ENCODE results near the gene NAALADL1. TPM values are rescaled to one million over a fixed set of nuclear protein-coding genes. Genes with fewer than 3 reads are reported as not detected.

The NAALADL1 gene
- total and polyA plus RNA-seq, 4 experiments from 2014 or later: 16.6 to 27.0 (median 22.9) TPM

DNA sequence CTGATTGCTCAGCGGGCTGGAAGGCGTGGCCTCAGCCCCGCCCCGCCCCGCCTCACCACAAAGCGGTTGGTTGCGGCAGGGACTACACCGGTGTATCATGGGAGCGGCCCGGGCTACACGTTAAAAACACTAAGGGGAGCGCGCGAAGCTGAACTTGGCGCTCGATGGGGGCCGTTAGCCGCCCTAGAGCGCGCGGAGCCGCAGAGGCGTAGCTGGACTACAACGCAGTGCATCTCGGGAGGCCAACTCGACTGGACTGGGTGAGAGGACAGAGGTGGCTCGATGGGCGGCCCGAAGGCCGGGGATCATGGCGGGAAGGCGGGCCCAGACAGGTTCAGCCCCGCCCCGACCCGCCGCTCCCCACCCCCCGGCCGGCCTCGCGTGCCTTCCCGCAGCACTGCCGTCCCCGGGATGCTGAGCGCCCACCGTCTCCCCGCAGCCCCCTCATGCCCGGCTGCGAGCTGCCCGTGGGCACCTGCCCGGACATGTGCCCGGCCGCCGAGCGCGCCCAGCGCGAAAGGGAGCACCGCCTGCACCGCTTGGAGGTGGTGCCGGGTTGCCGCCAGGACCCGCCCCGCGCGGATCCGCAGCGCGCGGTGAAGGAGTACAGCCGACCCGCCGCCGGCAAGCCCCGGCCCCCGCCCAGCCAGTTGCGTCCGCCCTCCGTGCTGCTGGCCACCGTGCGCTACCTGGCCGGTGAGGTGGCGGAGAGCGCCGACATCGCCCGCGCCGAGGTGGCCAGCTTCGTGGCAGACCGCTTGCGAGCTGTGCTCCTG is 17.3 kb downstream of the NAALADL1 start, which contains the start of gene SAC3D1:
SAC3D1 (plus strand) TSS at position 364 of the 776 bp plus-strand sequence; CDS start at position 447, 83 bp downstream.
- H3K27me3 Mint-ChIP-seq: no peaks in the 10 kb centered on the region
- H3K27ac Mint-ChIP-seq: peak within 1 kb of the TSS; percentile 87 to 97 (median 95)
- H3K4me3 Mint-ChIP-seq: peak within 1 kb of the TSS; percentile 92 to 97 (median 94)
- Histone ChIP-seq H3K9me3 (ENCODE audit: control insufficient read depth in 1 of 2, low read length in 2 of 2) (no peaks in the 10 kb centered on the region), H3K27ac (ENCODE audit: low read depth, low read length) (peak within 1 kb of the TSS; percentile 61), H3K4me1 (ENCODE audit: insufficient read depth, low read length) (peaks cover 25% of the 10 kb centered on the region), H3K27me3 (ENCODE audit: insufficient read depth, low read length) (no peaks in the 10 kb centered on the region), H3K4me3 (ENCODE audit: low read length in 2 of 2) (peak within 1 kb of the TSS; percentile 61 to 64), H3K36me3 (ENCODE audit: insufficient read depth, low read length) (peaks cover 7% of the 10 kb centered on the region)
- H3K4me1 Mint-ChIP-seq: peaks cover 5 to 24% (median 15%) of the 10 kb centered on the region in 4 donors
- no peaks in the 10 kb centered on the region for H3K9me3 Mint-ChIP-seq
- ChIA-PET POLR2A (ENCODE audit: partially characterized antibody) (interaction anchor here (0.6 to 4.8 kb wide), 21 partner anchors 12 to 819 kb away, joined by 3 to 42 read pairs (median 6); partner anchors contain the start of genes ARL2, ATG2A, CDCA5 and EHD1), CTCF (ENCODE audit: partially characterized antibody) (interaction anchor here (1.0 to 3.2 kb wide), 6 partner anchors 12 to 44 kb away, joined by 3 to 11 read pairs (median 4); partner anchors contain the start of gene ARL2)
- peak; percentile 87 to 91 (median 90) for DNase-seq
- H3K36me3 Mint-ChIP-seq: peaks cover 2 to 11% of the 10 kb centered on the region in 2 donors
- intact Hi-C loops (cut with micrococcal nuclease): loop anchor here (1.0 to 2.0 kb wide), 5 partner anchors 14 to 70 kb away; partner anchors contain the start of genes ARL2, CDCA5, SNX15 and TM7SF2

DNA sequence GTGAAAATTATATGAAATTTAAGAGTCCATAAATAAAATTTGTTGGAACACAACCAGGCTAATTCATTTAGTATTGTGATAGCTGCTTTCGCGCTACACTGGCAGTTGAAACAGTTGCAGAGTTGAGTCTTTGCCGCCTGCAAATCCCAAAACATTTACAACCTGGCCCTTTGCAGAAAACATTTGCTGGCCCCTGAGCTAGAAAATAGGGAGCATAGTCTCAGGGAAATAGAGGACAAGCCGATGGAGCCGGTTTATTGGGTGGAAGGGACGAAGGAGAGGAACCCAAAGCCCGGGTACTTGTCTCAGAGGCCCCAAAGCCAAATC is 17.9 kb downstream of the NAALADL1 start:
- H3K9me3 Mint-ChIP-seq: no peaks in the 10 kb centered on the region
- peak overlapping the region; percentile 92 to 97 (median 94) for H3K4me3 Mint-ChIP-seq
- H3K27ac Mint-ChIP-seq: peak overlapping the region; percentile 87 to 97 (median 95)
- Histone ChIP-seq H3K36me3 (ENCODE audit: insufficient read depth, low read length) (peaks cover 12% of the 10 kb centered on the region), H3K27ac (ENCODE audit: low read depth, low read length) (peak overlapping the region; percentile 61), H3K4me3 (ENCODE audit: low read length in 2 of 2) (peak overlapping the region; percentile 61 to 64), H3K4me1 (ENCODE audit: insufficient read depth, low read length) (peaks cover 19% of the 10 kb centered on the region), H3K27me3 (ENCODE audit: insufficient read depth, low read length) (no peaks in the 10 kb centered on the region), H3K9me3 (ENCODE audit: control insufficient read depth in 1 of 2, low read length in 2 of 2) (no peaks in the 10 kb centered on the region)
- H3K27me3 Mint-ChIP-seq: no peaks in the 10 kb centered on the region
- ChIA-PET CTCF (ENCODE audit: partially characterized antibody) (interaction anchor here (1.0 to 3.2 kb wide), 6 partner anchors 11 to 45 kb away, joined by 3 to 11 read pairs (median 4); partner anchors contain the start of gene ARL2), POLR2A (ENCODE audit: partially characterized antibody) (interaction anchor here (0.7 to 4.8 kb wide), 19 partner anchors 13 to 820 kb away, joined by 3 to 42 read pairs (median 7); partner anchors contain the start of genes ARL2, ATG2A, CDCA5 and EHD1)
- intact Hi-C loops (cut with micrococcal nuclease): loop anchor here (1.0 to 2.0 kb wide), 3 partner anchors 26 to 70 kb away; partner anchors contain the start of genes ARL2, CDCA5, TM7SF2 and ZFPL1
- H3K4me1 Mint-ChIP-seq: peaks cover 5 to 24% (median 14%) of the 10 kb centered on the region in 4 donors
- no peak for DNase-seq
- peaks cover 2 to 13% of the 10 kb centered on the region in 2 donors for H3K36me3 Mint-ChIP-seq

DNA sequence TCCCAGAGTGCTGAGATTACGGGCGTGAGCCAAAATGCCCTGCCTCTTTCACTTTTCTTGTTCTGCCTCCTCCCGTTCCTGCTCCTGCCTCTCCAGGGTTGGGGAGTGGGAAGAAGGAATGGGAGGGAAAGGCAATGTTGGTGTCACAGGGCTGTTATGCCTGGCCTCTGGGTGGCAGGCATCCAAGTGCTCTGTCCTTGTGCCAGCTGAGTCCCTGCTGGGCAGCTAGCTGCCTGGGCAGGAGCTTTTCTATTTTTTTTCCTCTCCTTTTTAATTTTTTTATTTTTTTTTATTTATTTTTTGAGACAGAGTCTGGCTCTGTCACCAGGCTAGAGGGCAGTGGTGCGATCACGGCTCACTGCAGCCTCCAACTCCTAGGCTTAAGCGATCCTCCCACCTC is 21.4 kb downstream of the NAALADL1 start:
- Histone ChIP-seq H3K9me3 (ENCODE audit: control insufficient read depth in 1 of 2, low read length in 2 of 2) (no peaks in the 10 kb centered on the region), H3K36me3 (ENCODE audit: insufficient read depth, low read length) (peaks cover 26% of the 10 kb centered on the region), H3K4me3 (ENCODE audit: low read length in 2 of 2) (no peak overlapping the region), H3K27ac (ENCODE audit: low read depth, low read length) (no peak overlapping the region), H3K27me3 (ENCODE audit: insufficient read depth, low read length) (no peaks in the 10 kb centered on the region), H3K4me1 (ENCODE audit: insufficient read depth, low read length) (peaks cover 13% of the 10 kb centered on the region)
- Mint-ChIP-seq H3K27me3 (no peaks in the 10 kb centered on the region), H3K27ac (no peak overlapping the region), H3K9me3 (no peaks in the 10 kb centered on the region), H3K36me3 (peaks cover 2 to 21% of the 10 kb centered on the region in 2 donors), H3K4me1 (peaks cover 2 to 11% (median 6%) of the 10 kb centered on the region in 4 donors), H3K4me3 (no peak overlapping the region)
- ChIA-PET CTCF (ENCODE audit: partially characterized antibody) (no interaction called here), POLR2A (ENCODE audit: partially characterized antibody) (interaction anchor here (0.6 to 4.8 kb wide), 3 partner anchors 10 to 108 kb away, joined by 3 to 42 read pairs (median 6); partner anchors contain the start of genes ARL2 and SNX15)
- intact Hi-C loops (cut with micrococcal nuclease): no loop called here
- no peak for DNase-seq

DNA sequence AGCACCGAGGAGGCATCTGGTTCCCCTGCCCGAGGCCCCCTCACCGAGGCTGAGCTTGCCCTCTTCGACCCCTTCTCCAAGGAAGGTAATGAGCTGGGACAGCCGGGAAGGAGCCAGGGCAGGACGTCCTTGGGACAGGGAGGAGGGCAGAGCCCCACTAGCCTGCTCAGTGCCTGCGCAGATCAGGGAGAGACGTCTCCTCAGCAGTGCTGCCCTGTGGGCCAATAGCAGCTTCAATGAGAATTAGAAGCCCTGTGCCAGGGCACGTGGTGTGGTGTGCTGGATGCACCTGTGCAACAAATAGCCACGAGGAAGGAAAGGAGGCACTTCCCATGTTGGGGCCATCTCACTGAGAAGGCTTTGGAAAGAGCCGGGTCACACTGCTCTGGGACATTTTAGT is 22.8 kb downstream of the NAALADL1 start:
- H3K27me3 Mint-ChIP-seq: no peaks in the 10 kb centered on the region
- peaks cover 2 to 21% of the 10 kb centered on the region in 2 donors for H3K36me3 Mint-ChIP-seq
- Histone ChIP-seq H3K27ac (ENCODE audit: low read depth, low read length) (no peak overlapping the region), H3K4me3 (ENCODE audit: low read length in 2 of 2) (no peak overlapping the region), H3K27me3 (ENCODE audit: insufficient read depth, low read length) (no peaks in the 10 kb centered on the region), H3K9me3 (ENCODE audit: control insufficient read depth in 1 of 2, low read length in 2 of 2) (no peaks in the 10 kb centered on the region), H3K36me3 (ENCODE audit: insufficient read depth, low read length) (peaks cover 30% of the 10 kb centered on the region), H3K4me1 (ENCODE audit: insufficient read depth, low read length) (peaks cover 8% of the 10 kb centered on the region)
- intact Hi-C loops (cut with micrococcal nuclease): no loop called here
- POLR2A ChIA-PET (ENCODE audit: partially characterized antibody): interaction anchor here (1.0 kb wide), 1 partner anchor 13 kb away, joined by 3 read pairs; no protein-coding TSS in a partner anchor
- H3K27ac Mint-ChIP-seq: no peak overlapping the region
- peaks cover 0 to 3% (median 1%) of the 10 kb centered on the region in 4 donors for H3K4me1 Mint-ChIP-seq
- CTCF ChIA-PET (ENCODE audit: partially characterized antibody): interaction anchor here (1.2 kb wide), 1 partner anchor 10 kb away, joined by 3 read pairs; no protein-coding TSS in a partner anchor
- no peak for DNase-seq
- no peak overlapping the region for H3K4me3 Mint-ChIP-seq
- H3K9me3 Mint-ChIP-seq: no peaks in the 10 kb centered on the region

DNA sequence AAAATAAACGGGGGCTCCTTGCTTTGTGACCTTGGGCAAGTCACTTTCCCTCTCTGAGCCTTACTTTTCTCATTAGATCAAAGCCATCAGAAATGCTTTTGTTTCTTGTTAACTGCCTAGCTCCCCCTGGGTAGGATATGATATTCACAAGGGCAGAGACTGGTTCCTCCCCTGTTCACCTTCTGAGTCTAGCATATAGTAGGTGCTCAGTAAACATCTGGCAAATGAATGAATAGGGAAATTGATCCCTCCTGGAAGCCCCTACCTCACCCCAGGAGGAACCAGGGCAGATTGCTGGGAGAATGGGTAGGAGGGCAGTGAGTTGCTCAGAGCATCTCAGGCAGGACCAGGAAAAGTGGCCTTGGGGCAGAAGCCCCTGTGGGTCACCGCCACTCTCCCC is 23.9 kb downstream of the NAALADL1 start:
- intact Hi-C loops (cut with micrococcal nuclease): no loop called here
- POLR2A ChIA-PET (ENCODE audit: partially characterized antibody): interaction anchor here (1.0 kb wide), 1 partner anchor 62 kb away, joined by 3 read pairs; the partner anchor contains the start of gene VPS51
- H3K27me3 Mint-ChIP-seq: no peaks in the 10 kb centered on the region
- Histone ChIP-seq H3K36me3 (ENCODE audit: insufficient read depth, low read length) (peaks cover 30% of the 10 kb centered on the region), H3K9me3 (ENCODE audit: control insufficient read depth in 1 of 2, low read length in 2 of 2) (no peaks in the 10 kb centered on the region), H3K4me1 (ENCODE audit: insufficient read depth, low read length) (no peaks in the 10 kb centered on the region), H3K27me3 (ENCODE audit: insufficient read depth, low read length) (no peaks in the 10 kb centered on the region), H3K4me3 (ENCODE audit: low read length in 2 of 2) (no peak overlapping the region), H3K27ac (ENCODE audit: low read depth, low read length) (no peak overlapping the region)
- H3K27ac Mint-ChIP-seq: no peak overlapping the region
- no peak for DNase-seq
- H3K36me3 Mint-ChIP-seq: peaks cover 2 to 20% of the 10 kb centered on the region in 2 donors
- H3K4me1 Mint-ChIP-seq: no peaks in the 10 kb centered on the region
- CTCF ChIA-PET (ENCODE audit: partially characterized antibody): no interaction called here
- no peaks in the 10 kb centered on the region for H3K9me3 Mint-ChIP-seq
- H3K4me3 Mint-ChIP-seq: no peak overlapping the region

DNA sequence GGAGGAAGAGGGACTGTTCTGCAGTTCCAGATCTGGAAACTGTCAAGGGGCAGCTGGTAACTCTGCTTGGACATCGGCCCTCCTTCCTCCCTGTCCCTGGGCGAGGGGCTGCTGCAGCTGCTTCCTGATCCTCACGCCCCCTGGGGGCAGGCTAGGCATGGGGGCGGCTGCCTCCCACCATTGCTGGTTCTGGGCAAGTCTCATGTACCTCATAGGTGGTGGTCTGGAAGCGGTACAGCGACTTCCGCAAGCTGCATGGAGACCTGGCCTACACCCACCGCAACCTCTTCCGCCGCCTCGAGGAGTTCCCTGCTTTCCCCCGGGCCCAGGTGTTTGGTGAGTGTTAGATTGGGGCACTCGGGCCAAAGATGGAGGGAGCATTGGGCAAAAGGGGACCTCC is 26.1 kb downstream of the NAALADL1 start:
- Histone ChIP-seq H3K4me1 (ENCODE audit: insufficient read depth, low read length) (peaks cover 13% of the 10 kb centered on the region), H3K27me3 (ENCODE audit: insufficient read depth, low read length) (no peaks in the 10 kb centered on the region), H3K27ac (ENCODE audit: low read depth, low read length) (no peak overlapping the region), H3K4me3 (ENCODE audit: low read length in 2 of 2) (no peak overlapping the region), H3K9me3 (ENCODE audit: control insufficient read depth in 1 of 2, low read length in 2 of 2) (no peaks in the 10 kb centered on the region), H3K36me3 (ENCODE audit: insufficient read depth, low read length) (peaks cover 30% of the 10 kb centered on the region)
- peaks cover 0 to 19% of the 10 kb centered on the region in 2 donors for H3K36me3 Mint-ChIP-seq
- no peaks in the 10 kb centered on the region for H3K27me3 Mint-ChIP-seq
- DNase-seq: no peak
- CTCF ChIA-PET (ENCODE audit: partially characterized antibody): interaction anchor here (1.3 to 10.2 kb wide), 2 partner anchors 18 to 87 kb away, joined by 3 to 65 read pairs; partner anchors contain the start of gene ARL2
- H3K9me3 Mint-ChIP-seq: no peaks in the 10 kb centered on the region
- no peak overlapping the region for H3K4me3 Mint-ChIP-seq
- POLR2A ChIA-PET (ENCODE audit: partially characterized antibody): no interaction called here
- no peak overlapping the region for H3K27ac Mint-ChIP-seq
- H3K4me1 Mint-ChIP-seq: peaks cover 5 to 20% (median 12%) of the 10 kb centered on the region in 4 donors
- intact Hi-C loops (cut with micrococcal nuclease): no loop called here

Data from CD4-positive, alpha-beta memory T cell (primary cell).